HG02588 (cell line): Measurements from ENCODE around the gene GDF7.

ENCODE experiments used
- ATAC-seq: cut with Tn5 transposase; IDR thresholded peaks from one replicate; pipeline ENCODE4 v1.9.1; 2021; ENCODE audit warnings: mild to moderate bottlenecking, moderate library complexity; ENCODE audit not compliant: unreplicated experiment

The GDF7 gene

DNA sequence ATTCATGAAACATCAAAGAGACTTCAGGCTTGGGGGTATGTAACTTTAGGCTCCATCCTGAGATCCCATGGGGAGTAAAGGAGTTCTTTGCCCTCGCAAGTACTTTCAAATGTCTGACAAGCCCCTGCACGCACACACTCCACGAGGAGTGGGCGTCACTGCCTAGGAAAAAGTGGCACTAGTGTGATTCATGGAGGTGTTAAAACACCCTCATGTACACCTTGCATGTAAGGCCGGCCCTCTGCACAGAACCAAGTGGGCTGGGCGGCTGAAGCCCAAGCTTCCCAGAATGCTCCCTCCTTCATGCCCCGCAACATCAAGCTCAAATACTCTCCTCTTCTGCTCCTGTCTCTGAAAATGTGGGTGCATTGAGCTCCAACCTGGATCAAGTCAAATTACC lies 23.9 kb upstream of the GDF7 start:
- ATAC-seq = no peak

DNA sequence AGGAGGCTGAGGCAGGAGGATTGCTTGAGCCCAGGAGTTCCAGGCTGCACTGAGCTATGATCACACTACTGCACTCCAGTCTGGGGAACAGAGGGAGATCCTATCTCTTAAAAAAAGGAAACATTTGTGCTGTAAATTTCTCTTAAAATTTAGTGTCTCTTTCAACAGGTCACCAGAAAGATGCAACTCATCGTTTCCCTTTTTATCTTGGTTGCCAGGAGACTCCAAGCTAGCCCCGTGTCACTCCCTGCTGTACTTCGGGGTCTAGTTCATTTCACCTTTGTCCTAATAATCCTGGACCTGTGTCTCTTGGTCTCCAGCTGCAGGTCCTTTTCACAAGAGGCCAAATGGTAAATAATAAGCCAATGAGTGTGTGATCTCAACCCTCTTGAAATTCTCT lies 23.1 kb upstream of the GDF7 start:
- ATAC-seq = no peak

DNA sequence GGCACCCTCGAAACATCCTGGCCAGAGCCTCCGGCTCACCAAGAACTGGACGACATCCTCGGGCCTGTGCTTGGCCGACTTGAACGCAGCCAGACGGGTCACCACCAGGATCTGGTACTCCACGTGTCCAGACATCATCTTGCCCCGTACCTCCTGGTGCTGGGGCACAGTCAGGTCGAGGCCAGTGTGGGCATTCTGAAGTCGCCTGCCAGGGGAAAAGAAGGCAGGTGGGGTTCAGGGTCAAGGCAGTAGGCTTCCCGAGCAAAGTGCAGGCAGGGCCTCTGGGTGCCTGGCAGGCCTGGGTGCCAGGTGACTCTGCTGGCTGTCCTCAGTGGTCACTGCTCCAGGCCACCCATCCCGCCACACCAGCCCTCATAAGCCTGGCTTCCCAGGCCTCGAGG lies 21.6 kb upstream of the GDF7 start:
- no peak for ATAC-seq

DNA sequence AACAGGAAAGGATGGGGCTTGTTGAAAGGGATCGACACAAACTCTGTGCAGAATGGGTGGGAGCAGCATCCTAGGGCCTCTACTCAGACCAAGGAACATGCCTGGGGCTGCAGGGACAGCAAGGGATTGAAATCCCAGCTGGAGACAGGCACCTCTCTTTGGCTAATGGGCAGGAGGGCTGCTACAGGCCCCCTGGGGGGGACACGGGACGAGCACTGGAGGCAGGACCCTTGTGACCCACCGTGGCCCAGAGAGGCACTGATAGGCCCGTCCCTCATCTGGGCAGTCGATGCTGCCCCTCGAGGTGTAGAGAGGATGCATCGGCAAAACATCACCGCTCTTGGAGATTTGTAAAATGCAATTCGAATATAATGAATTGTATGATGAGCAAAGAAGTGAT lies 21.2 kb upstream of the GDF7 start:
- no peak for ATAC-seq

DNA sequence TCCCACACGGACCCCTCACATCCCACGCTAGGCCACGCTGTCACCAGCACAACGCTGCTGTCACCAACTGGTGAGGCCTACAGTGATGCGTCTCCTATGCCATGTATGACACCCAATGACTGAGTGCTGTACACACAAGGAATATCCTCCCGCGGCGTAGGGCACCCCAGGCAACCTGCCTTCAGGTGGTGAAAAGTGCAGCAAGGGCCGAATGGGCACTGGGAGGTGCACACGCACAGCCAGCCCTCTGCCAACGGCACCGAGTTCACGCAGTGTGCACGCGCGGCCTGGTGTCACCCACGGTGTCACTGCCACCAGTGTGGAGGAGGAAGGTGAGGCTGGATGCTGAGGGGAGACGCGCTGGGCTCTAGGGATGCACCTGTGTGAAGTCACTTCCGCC lies 20.5 kb upstream of the GDF7 start:
- no peak for ATAC-seq

DNA sequence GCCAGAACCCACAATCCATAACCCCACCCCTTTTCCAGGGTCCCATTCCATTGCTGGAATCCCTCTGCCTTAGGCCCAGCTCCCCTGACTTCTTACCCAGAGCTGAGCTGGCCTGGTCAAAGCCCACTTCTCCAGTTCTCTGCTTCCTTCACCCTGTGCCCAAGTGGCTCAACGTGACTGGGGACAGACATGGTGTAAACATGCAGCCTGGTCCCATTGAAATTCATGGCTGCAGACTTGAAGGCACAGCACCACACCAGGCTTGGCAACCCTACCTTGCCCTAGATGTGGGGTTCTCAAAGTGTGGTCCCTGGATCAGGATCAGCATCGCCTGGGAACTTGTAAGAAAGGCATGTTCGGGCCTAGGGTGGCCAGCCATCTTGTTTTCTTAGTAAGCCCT lies 19.7 kb upstream of the GDF7 start:
- ATAC-seq = no peak

DNA sequence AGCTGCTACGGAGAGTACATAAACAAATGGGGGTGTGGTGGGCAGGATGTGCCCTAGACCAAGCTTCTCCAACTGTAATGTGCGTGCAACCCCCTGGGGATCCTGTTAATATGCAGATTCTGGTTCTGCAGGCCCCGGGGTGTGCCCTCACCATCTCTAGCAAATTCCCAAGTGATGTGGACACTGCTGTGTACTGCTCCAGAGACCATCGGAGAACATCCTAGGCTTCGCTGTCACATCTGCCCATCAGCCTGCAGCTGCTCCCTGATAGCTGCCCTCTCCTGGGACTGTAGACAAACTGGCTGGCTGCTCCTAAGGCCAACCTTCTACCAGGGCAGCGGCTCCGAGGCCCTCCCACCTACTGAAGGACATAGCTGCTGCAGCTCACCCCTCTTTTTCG lies 19.2 kb upstream of the GDF7 start:
- no peak for ATAC-seq

DNA sequence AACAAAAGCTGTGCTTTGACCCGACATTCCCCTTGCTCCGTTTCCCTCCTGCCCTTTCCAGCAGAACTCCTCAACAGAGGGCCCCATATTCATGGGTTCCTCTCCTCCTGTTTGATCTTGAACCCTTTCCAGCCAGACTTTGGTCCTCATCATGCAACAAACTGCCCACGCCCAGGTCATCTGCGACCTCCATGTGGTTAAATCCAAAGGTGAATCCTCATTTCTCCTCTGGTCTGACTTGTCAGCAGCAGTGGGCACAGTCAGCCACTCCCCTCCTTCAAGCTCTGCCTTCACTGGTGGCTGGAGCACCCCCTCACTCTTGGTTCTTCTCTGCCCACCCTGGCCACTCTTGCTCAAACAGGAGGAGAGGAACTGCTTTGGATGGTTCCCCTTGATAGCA lies 18.7 kb upstream of the GDF7 start:
- no peak for ATAC-seq

DNA sequence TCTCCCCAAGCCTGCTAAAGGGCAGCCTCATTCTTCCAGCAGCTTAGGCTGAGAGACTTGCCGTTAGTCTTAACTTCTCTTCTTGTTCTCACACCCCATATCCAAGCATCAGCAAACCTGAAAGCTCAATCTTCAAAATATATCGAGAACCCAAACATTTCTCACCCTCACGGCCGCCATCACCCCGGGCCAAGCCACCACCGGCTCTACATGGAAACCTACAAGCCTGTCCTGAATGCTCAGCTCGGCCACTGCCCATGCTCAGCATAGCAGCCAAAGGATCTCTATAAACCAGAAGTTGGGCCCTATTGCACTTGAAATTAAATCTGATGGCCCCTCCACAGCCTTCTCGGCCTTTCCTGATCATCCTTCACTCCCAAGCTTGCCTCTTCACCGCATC lies 18.1 kb upstream of the GDF7 start:
- ATAC-seq = no peak

DNA sequence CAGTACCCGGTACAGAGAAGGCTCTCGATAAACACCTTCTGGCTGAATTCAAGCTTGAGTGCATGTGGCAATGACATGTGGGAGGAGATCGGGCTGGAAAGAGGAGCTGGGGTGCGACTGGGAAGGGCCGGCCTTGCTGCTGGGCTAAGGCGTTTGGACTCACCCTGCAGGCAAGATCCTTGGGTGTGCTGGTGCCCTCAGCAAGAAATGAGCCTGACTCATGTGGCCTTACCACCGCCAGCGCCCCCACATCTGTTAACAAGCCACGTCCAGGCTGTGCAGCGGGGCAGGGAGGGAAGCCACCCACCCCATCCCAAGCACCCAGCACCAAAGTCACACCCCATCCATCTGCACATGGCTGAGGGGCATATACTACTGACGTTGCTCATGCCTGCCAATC lies 17.4 kb upstream of the GDF7 start:
- no peak for ATAC-seq

DNA sequence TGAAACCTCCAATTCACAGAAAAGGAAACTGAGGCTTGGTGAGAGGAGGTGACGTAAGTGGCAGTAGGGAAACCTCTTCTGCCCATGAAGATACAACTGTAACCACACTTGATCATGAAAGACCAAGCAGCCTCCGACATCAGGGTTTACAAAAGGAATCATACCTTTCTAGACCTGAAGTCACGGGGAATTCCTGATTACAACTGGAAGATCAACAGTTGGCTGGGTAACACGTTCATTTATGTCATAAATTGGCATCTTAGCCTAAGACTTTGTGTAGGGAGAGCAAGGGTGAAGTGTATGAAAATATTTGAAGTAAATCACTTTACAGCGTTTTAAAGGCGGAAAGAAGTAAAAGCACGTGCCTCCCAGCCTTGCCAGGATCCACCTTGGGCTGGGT lies 17.0 kb upstream of the GDF7 start:
- no peak for ATAC-seq

DNA sequence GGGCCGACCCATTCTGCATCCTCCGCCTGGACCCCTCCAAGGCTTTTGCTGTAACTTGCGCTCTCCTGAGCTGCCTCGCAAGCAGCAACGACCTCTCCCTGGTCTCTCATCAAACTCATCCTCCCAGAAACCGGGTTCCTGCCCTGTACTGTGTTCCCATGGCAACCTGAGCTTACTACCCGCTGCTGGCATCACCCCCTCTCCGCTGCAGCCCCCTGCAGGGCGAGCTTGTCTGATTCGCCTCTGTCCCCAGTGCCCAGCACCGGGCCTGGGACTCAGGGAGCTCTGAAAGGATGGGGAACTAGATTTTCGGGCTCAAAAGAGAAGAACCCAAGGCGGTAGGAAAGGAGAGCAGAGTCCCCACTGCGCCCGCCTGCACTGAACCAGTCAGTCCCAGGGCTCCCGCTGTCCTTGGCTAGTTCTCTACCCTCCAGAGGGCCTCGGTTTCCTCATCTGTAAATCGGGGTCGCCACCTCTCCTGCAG lies 16.5 kb upstream of the GDF7 start:
- peak; percentile 13 for ATAC-seq

DNA sequence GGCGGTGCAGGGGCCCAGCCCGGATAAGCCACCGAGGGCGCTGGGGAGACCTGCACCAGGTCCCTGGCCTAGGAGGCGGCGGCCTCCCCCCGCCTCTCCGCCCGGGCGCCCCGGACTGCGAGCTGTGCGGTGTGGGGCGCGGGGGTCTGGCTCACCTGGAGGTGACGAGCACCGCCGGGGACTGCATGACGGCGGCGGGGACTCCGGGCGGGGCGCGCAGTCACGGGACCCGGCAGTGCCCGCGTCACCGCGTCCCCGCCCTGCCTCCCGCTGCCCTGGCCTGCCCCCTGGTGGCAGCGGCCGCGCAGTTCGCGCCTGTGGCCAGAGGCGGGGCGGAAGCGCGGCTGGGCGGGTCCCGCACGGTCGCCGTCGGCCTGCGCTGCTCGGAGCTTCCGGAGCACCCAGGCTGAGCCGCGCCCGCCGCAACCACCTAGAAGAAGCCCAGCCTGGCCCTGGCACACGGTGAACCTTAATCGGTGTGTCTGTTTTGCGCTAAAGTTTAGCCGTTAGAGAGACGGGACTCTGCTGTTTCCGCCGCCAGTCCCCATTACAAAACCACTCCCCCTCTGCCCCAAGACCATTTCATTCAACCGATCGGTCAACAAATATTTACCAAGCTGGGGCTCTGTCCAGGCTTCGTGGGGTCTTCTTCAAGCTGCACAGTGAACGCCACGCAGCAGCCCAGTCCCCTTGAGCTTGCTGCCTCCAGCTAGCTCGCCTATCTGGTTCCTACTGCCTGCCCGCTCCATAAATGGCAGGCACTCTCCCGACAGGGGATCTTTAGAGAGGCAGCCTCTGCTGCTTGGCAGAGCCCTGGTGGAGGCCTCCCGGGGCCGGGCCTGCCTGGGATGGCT lies 15.8 kb upstream of the GDF7 start, which contains the start of gene HS1BP3:
Gene HS1BP3 (minus strand): TSS at position 222 of the 854 bp plus-strand sequence. CDS start 35 bp downstream, at position 187.
- peak; percentile 96 for ATAC-seq

DNA sequence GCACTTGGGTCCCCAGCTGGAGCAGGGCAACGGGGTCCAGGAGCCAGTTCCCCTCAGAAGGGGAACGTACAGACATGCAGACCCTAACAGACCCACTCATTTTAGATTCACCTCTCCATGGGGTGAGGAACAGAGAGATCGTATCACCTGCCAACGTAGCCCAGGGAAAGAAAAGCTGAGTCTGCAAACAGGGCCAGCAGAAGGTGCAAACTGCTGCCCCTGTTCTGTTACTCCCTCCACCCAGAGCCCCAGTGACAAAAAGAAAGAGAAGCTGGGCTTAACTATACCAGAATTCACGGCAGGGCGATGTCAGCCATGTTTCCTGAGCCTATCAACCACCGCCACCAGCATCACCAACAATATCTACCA lies 15.2 kb upstream of the GDF7 start:
- no peak for ATAC-seq

DNA sequence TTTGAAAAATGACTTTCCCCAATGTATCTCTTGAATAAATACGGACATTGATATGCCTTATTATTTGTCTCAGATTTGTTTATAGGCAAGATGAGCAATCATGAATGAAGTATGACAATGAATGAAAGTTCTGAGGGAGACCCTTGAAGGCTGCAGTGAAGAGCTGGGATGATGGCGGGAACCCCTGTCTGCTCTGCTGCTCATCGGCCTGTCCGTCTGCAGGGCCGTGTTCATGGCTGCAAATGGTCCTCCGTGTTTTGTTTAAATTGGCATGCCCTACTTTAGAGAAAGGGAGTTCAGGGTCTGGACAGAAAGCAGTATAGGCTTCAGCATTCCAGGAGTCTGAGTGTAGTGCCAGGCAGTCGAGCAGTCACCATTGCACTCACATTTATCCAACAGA lies 14.8 kb upstream of the GDF7 start:
- ATAC-seq = no peak

DNA sequence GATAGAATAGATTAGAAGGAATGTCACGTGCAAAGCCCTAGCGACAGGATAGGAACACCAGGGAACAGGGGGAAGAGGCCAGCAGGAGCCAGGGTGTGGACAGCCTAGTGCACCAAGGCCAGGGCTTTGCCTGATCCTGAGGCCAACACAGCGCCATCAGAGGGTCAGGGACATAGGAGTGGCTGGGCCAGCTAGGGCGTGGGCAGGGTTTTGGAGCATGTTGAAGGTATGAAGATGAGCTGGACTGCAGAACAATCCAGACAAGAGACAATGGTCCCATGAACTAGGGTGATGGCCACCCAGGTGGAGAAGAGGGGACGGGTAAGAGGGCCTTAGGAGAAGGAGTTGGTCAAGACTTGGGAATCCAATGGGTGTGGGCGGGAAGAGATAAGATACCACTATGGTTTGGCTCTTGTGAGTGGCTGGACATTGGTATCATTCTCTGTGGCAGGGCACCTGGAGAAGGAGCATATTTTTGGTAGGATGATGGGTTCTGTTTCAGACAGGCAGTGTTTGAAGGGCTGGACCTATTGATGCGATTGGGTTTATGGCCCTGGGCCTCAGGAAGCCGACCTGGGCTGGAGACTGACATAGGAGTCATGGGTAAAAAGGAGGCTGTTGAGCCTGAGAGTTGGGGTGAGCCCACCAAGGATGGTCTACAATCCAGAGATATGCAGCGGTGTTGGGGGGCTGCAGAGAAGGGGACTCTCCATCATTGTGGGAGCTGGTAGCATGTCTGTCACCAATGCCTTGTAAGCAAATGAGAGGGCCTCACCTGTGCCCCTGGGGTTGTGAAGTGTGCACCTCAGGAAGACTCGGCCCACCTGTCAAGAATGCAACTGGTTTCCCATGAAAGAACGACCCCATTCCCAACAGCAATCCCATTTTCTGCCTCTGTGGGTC lies 14.0 kb upstream of the GDF7 start:
- no peak for ATAC-seq

DNA sequence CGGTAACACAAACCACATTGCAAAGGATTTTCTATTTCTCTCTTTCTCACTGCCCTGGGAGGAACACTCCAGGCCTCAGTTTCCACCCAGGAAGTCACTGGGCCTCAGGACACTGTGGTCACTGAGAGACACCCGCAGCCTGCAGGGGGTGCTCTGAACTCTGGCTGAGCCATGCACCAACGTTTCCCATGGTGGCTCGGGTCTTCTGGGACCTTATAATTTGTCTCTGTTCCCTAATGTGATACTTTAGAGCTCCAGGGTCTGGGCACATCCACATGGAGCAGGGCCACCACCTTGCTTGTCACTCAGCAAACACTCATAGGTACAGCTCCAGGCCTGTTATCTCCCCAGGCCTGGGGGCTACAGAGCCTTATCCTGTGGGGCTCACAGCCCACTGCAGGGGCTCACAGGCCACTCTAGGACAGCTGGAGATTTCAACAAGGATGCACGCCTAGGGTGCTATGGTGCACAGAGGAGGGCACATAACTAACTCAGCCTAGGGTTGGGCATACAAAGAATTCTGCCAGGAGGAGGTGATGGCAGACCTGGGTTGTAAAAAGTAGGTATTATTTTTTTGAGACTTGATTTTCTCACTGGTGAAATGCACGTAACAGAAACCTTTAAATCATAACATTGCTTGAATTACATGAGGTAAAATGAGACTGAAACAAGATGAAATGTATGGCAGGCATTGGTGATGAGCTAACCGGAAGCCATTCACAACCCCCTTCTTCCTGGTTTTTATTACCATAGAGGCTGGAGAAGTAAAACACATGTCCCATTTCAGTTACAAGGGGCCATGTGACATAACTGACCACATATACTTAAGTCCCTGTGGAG lies 13.0 kb upstream of the GDF7 start:
- no peak for ATAC-seq

DNA sequence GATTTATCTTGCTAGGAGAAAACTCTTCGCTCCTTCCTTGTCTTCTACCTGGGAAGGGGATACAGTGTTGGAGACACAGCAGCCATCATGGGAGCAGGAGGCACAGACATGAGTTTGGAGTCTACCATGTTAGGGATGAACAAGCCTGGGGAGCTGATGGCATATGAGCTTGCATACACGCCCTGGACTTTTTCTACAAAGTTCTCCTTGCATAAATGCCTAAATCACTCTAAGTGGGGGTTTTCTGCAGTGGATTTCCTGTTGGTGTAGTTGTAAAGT lies 12.5 kb upstream of the GDF7 start:
- no peak for ATAC-seq

DNA sequence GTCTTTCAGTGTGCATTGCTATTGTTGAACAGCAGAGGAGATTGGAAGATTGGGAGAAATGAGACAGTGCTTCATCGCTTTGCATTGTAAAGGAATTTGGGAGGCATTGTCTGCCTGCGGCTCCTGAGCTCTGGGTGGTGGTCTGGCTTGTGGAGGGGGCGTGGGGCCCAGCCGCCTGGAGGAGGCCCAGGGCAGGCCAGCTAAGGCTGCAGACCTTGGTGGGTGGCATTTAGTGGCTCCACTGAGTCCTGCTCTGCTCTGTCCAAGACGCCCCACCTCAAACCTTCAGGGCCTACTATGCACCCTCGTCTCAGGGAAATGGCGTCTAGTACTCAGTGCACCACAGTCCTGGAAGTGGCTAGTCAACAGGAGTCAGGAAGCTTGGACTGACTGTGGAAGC lies 10.4 kb upstream of the GDF7 start:
- ATAC-seq = no peak

DNA sequence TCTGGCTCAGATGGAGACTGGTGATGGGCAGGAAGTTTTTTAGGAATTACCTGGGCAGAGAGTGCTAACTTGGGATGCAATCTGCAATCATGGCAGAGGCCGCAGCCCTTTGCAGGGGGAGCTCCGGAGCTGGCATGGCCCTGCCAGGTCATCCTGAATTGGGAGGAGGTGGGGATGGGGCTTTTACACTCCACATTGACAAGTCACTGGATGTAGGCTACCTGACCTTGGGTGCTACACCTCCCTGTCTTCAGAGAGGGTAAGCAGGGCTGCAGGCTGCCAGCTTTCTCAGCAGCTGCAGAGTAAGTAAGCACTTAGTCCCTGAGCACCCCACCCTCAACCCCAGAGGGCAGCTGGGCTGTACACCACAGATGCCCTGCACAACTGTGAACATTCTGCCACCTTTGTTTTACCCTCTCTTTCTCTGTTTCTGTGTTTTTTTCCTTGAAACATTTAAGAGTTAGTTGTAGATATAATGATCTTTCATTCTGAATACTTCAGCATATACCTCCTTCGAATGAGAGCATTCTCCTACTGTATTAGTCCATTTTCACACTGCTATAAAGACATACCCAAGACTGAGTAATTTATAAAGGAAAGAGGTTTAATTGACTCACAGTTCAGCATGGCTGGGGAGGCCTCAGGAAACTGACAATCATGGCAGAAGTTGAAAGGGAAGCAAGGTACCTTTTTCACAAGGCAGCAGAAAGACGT lies 9.3 kb upstream of the GDF7 start:
- no peak for ATAC-seq
